ENCODE results near the gene FRY.

FRY gene

DNA sequence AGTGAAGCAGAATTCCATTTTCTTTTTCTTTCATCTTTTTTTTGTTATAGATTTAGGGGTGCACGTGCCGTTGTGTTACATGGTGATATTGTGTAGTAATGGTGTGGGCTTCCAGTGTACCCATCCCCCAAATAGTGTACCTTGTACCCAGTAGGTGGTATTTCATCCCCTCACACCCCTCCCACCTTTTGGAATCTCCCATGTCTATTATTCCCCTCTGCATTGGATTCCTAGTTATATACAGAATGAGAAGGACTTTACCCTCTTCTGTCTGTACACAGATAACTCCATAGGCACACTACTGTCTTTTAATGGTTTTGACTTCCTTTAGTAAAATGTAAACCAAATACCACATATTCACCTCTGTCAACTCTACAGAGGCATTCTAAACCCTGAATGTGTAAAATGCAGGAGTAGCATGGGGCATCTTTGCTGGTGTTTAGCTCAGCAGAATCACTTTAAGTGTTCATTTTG lies 28.0 kb downstream of the FRY start:
- no peak for DNase-seq (ENCODE audit: low read depth)
- no peak overlapping the region for H3K4me3 ChIP-seq (ENCODE audit: low read depth, low read length)
- TF ChIP-seq CTCF (IDR thresholded peaks at IDR 0.05; ENCODE audit: control insufficient read depth, extremely low read depth, insufficient read depth), result no peak

DNA sequence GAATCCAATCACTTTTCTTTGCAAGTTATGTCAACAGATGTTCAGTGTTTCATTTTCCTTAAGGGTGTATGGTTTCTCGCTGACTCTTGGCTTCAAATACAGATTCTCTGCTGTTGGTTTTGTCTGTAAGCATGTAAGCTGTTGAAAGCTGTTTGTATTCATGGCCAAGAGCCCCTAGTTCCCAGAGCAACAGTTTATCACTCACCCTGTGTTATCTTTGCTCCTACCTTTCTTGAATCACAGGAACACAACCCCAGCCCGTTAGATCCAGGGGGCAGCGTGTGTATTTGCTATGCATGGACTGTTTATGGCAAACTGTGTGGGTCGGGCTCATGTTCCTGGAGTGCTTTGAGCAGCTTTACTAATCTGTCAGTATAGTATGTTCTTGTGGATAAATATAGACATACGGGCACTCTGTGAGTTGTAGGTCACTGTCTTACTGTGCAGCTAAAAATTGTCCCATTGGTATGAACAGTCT lies 28.9 kb downstream of the FRY start:
- no peak overlapping the region for H3K4me3 ChIP-seq (ENCODE audit: low read depth, low read length)
- TF ChIP-seq CTCF (IDR thresholded peaks at IDR 0.05; ENCODE audit: control insufficient read depth, extremely low read depth, insufficient read depth), result no peak
- DNase-seq (ENCODE audit: low read depth), result no peak

DNA sequence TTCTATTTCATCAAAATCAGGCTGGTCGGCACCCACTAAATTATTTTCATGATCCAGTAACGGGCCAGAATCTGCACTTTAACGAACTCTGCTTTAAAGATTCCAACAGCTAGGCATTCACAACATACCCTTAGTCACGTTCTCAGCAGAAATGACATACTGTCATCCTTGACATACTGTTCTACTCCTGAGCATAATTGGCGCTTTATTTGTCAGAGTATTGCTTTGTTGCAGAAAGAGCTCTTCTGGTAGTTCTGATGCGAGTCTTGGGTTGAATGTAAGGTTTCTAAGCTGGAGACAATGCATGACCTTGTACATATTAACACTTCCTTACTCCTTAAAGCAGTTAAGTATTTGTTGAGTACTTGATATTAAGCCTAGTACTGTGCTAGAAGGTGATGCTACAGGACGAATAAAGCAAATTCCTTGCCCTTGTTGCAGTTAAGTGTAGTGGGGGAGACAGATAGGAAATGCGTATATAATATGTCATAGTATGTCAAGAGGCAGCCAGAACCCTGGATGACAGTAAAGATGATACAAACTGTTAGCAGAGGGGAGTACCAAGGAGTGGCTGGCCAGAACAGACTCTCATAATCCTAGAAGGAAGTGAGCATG lies 32.2 kb downstream of the FRY start:
- TF ChIP-seq CTCF (IDR thresholded peaks at IDR 0.05; ENCODE audit: control insufficient read depth, extremely low read depth, insufficient read depth), result no peak
- no peak overlapping the region for H3K4me3 ChIP-seq (ENCODE audit: low read depth, low read length)
- DNase-seq (ENCODE audit: low read depth), result no peak

DNA sequence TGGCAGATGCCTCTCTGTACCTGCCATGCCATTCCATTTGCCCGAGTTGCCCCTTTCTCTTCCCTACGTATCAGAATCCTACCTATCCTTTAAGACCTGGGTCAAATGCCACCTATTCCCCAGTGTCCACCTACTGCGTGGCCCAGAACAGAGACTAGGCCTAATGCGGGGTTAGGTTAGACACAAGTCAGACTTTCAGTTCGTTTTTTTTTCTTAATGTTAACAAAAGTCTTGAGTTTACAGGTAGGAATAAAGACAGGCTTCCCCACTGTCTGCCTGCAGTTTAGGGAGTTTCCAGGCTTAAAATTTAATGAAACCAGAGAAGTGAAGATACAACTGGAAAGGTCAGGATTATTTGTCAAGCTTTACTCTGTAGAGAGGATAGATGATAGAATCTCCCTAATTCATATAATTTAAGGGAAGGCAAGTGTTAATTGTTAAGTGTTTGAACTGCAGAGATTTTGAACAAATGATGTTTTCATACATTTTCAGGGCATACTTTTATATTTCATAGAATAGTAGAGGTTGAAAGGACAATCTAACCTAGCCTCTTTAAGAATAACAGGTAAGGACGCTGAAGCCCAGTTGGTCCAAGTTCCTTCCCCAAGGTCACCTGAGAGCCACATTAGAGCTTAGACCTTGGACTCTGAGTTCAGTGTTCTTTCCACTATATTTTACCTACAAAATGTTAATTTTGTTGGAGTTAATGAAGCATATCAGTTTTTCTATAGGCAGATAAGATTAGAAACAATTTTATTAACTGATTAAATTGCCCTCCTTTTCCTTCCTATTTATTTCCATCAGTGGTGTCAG lies 35.8 kb downstream of the FRY start:
- DNase-seq (ENCODE audit: low read depth), result no peak
- no peak overlapping the region for H3K4me3 ChIP-seq (ENCODE audit: low read depth, low read length)
- no peak for TF ChIP-seq CTCF (IDR thresholded peaks at IDR 0.05; ENCODE audit: control insufficient read depth, extremely low read depth, insufficient read depth)

DNA sequence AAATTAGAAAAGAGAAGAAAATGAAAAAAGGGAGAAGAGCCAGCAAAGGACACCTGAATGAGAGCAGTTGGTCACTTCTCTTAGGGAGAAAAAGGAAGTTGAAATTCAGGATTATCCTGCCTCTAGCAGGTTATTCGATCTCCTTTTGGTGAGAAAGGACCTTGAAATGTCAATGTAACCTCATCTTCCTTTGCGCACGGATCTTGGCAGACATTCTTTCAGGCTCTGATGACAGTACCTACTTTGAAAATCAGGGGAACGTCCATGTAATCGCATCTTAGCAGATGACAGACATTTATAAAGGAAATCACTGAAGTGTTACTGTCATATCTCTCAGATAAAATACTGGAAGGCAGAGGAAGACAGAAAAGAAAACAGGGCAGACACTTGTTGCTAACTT lies 36.7 kb downstream of the FRY start:
- DNase-seq (ENCODE audit: low read depth), result no peak
- no peak for TF ChIP-seq CTCF (IDR thresholded peaks at IDR 0.05; ENCODE audit: control insufficient read depth, extremely low read depth, insufficient read depth)

GRCh38 chr13:32073180-32073864 lies 41.7 kb downstream of the FRY start:
- TF ChIP-seq CTCF (IDR thresholded peaks at IDR 0.05; ENCODE audit: control insufficient read depth, extremely low read depth, insufficient read depth), result no peak
- DNase-seq (ENCODE audit: low read depth), result no peak
- no peak overlapping the region for H3K4me3 ChIP-seq (ENCODE audit: low read depth, low read length)

More for the DNA sequence above, 36.7 kb downstream of the FRY start:
- no peak overlapping the region for H3K4me3 ChIP-seq (ENCODE audit: low read depth, low read length)

All from LNCaP clone FGC (cell line).